ENCODE data around the gene EML2. TPM values are rescaled to one million over a fixed set of nuclear protein-coding genes. Genes with fewer than 3 reads are reported as not detected.
A peak's percentile ranks its signal among the peaks of the same experiment; 100 is the strongest.

EML2 gene
- total RNA-seq, 1 donor from 2014 or later, result 207 TPM

DNA sequence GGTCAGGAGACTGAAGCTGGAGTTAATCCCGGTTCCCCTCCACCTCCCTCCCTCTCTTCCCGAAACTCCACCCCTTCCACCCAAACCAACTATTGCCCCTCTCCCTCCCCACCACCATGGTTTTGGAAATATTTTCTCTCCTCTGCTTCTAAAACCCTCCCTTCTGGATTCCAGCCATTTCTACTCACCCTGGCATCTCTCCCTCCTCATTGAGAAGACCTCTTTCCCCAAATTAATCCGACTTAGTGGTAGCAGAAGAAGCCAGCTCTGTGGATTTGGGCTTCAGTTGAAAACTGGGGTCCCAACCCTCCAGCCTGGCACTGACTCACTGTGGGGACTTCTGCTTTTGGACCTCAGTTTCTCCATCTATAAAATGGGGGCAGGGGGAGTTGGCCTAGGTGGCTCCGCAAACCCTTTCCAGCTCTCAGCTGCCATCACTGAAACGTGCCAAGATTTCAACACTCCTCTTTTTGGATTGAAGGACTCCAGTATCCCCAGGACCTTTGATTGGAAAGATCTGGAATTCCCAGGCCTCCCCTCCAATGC lies 38.8 kb downstream of the EML2 start:
- intact Hi-C loops (cut with micrococcal nuclease), result no loop called here
- H3K4me1 Mint-ChIP-seq (ENCODE audit: low read depth), result peaks cover 18% of the 10 kb centered on the region
- no peak for DNase-seq (ENCODE audit: low spot score)
- H3K9me3 Mint-ChIP-seq, result no peaks in the 10 kb centered on the region
- H3K36me3 Mint-ChIP-seq (ENCODE audit: low read depth), result no peaks in the 10 kb centered on the region
- H3K27me3 Mint-ChIP-seq (ENCODE audit: low read depth), result peaks cover 66% of the 10 kb centered on the region
- no peak overlapping the region for H3K27ac Mint-ChIP-seq
- H3K4me3 Mint-ChIP-seq (ENCODE audit: low read depth), result no peak overlapping the region

- Mint-ChIP-seq H3K27me3 (ENCODE audit: low read depth) (peaks cover 67% of the 10 kb centered on the region), H3K4me1 (ENCODE audit: low read depth) (peaks cover 18% of the 10 kb centered on the region), H3K4me3 (ENCODE audit: low read depth) (no peak overlapping the region), H3K9me3 (no peaks in the 10 kb centered on the region), H3K27ac (no peak overlapping the region), H3K36me3 (ENCODE audit: low read depth) (no peaks in the 10 kb centered on the region)
- intact Hi-C loops (cut with micrococcal nuclease), result no loop called here
- DNase-seq (ENCODE audit: low spot score), result no peak
Measured at GRCh38 chr19:45599286-45599685, 39.9 kb downstream of the EML2 start.

- Mint-ChIP-seq H3K4me1 (ENCODE audit: low read depth) (peaks cover 18% of the 10 kb centered on the region), H3K27ac (no peak overlapping the region), H3K4me3 (ENCODE audit: low read depth) (peak overlapping the region; percentile 9), H3K36me3 (ENCODE audit: low read depth) (no peaks in the 10 kb centered on the region), H3K9me3 (no peaks in the 10 kb centered on the region), H3K27me3 (ENCODE audit: low read depth) (peaks cover 66% of the 10 kb centered on the region)
- intact Hi-C loops (cut with micrococcal nuclease), result no loop called here
- DNase-seq (ENCODE audit: low spot score), result no peak
Measured at GRCh38 chr19:45598267-45599001, 40.8 kb downstream of the EML2 start.

- DNase-seq (ENCODE audit: low spot score), result no peak
- no peak overlapping the region for H3K4me3 Mint-ChIP-seq (ENCODE audit: low read depth)
- H3K9me3 Mint-ChIP-seq, result no peaks in the 10 kb centered on the region
- peaks cover 59% of the 10 kb centered on the region for H3K27me3 Mint-ChIP-seq (ENCODE audit: low read depth)
- peaks cover 18% of the 10 kb centered on the region for H3K4me1 Mint-ChIP-seq (ENCODE audit: low read depth)
- no peak overlapping the region for H3K27ac Mint-ChIP-seq
- intact Hi-C loops (cut with micrococcal nuclease), result no loop called here
- no peaks in the 10 kb centered on the region for H3K36me3 Mint-ChIP-seq (ENCODE audit: low read depth)
Measured at GRCh38 chr19:45597425-45598111, 41.6 kb downstream of the EML2 start.

GRCh38 chr19:45595814-45596213 lies 43.4 kb downstream of the EML2 start:
- H3K27ac Mint-ChIP-seq, result no peak overlapping the region
- no peak overlapping the region for H3K4me3 Mint-ChIP-seq (ENCODE audit: low read depth)
- peaks cover 28% of the 10 kb centered on the region for H3K4me1 Mint-ChIP-seq (ENCODE audit: low read depth)
- intact Hi-C loops (cut with micrococcal nuclease), result no loop called here
- H3K27me3 Mint-ChIP-seq (ENCODE audit: low read depth), result peaks cover 49% of the 10 kb centered on the region
- H3K36me3 Mint-ChIP-seq (ENCODE audit: low read depth), result no peaks in the 10 kb centered on the region
- no peaks in the 10 kb centered on the region for H3K9me3 Mint-ChIP-seq
- DNase-seq (ENCODE audit: low spot score), result no peak

DNA sequence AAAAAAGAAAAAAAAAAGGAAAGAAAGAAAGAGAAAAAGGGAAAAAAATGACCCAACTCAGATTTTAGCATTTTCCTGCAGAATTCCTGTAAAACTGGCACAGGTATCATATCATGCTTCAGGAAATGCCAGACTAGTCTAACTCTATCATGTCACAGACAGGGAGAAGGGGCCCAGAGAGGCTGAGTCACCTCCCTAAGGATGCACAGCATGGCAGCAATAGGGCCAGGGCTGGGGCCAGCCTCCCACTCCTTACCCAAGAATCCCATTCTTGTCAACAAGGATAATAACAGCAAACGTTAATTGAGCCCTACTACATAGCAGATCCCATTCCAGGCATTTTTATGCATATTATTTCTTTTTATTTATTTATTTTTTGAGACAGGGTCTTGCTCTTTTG lies 45.7 kb downstream of the EML2 start:
- no peak overlapping the region for H3K4me3 Mint-ChIP-seq (ENCODE audit: low read depth)
- peaks cover 35% of the 10 kb centered on the region for H3K27me3 Mint-ChIP-seq (ENCODE audit: low read depth)
- H3K27ac Mint-ChIP-seq, result no peak overlapping the region
- no peak for DNase-seq (ENCODE audit: low spot score)
- intact Hi-C loops (cut with micrococcal nuclease), result no loop called here
- peaks cover 16% of the 10 kb centered on the region for H3K4me1 Mint-ChIP-seq (ENCODE audit: low read depth)
- H3K9me3 Mint-ChIP-seq, result no peaks in the 10 kb centered on the region
- no peaks in the 10 kb centered on the region for H3K36me3 Mint-ChIP-seq (ENCODE audit: low read depth)

DNA sequence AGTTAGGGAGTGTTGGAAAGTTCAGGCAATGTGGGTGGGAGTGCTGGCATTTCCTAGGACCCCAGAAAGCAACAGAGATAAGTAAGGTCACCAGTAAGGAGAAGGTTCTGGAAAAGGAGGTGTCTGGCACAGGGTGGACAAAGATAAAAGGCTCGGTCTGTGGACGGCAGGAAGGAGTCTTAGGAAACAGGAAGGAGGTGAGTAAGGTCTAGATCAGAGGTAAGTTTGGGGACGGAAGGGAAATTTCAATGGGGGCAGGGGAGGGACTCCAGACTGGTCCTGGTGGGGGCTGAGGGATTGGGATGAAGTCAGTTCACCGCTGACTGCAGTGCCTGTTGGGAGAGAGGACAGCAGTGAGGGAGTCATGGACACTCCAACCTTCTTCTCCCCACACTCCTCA lies 46.8 kb downstream of the EML2 start:
- H3K4me3 Mint-ChIP-seq (ENCODE audit: low read depth), result no peak overlapping the region
- H3K9me3 Mint-ChIP-seq, result no peaks in the 10 kb centered on the region
- H3K27me3 Mint-ChIP-seq (ENCODE audit: low read depth), result peaks cover 24% of the 10 kb centered on the region
- no peak for DNase-seq (ENCODE audit: low spot score)
- H3K4me1 Mint-ChIP-seq (ENCODE audit: low read depth), result peaks cover 14% of the 10 kb centered on the region
- no peaks in the 10 kb centered on the region for H3K36me3 Mint-ChIP-seq (ENCODE audit: low read depth)
- no peak overlapping the region for H3K27ac Mint-ChIP-seq
- intact Hi-C loops (cut with micrococcal nuclease), result no loop called here

DNA sequence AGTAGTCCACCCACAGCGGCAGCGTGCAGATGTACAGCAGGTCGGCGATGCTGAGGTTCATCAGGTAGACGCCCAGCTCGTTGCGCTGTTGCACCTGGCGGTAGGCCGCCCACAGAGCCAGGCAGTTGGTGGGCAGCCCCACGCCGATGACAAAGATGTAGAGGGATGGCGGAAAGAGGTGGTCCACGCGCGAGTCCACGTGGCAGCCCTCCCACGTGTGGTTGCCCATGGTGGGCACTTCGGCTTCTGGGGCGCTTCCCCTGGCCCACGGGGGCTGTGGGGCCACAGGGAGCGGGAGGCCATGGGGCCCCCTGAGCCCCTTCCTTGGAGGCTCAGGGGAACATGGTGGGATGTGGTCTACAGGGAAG lies 47.6 kb downstream of the EML2 start:
- H3K4me3 Mint-ChIP-seq (ENCODE audit: low read depth), result no peak overlapping the region
- DNase-seq (ENCODE audit: low spot score), result no peak
- peaks cover 19% of the 10 kb centered on the region for H3K27me3 Mint-ChIP-seq (ENCODE audit: low read depth)
- peaks cover 14% of the 10 kb centered on the region for H3K4me1 Mint-ChIP-seq (ENCODE audit: low read depth)
- H3K27ac Mint-ChIP-seq, result no peak overlapping the region
- no peaks in the 10 kb centered on the region for H3K36me3 Mint-ChIP-seq (ENCODE audit: low read depth)
- intact Hi-C loops (cut with micrococcal nuclease), result no loop called here
- H3K9me3 Mint-ChIP-seq, result no peaks in the 10 kb centered on the region

DNA sequence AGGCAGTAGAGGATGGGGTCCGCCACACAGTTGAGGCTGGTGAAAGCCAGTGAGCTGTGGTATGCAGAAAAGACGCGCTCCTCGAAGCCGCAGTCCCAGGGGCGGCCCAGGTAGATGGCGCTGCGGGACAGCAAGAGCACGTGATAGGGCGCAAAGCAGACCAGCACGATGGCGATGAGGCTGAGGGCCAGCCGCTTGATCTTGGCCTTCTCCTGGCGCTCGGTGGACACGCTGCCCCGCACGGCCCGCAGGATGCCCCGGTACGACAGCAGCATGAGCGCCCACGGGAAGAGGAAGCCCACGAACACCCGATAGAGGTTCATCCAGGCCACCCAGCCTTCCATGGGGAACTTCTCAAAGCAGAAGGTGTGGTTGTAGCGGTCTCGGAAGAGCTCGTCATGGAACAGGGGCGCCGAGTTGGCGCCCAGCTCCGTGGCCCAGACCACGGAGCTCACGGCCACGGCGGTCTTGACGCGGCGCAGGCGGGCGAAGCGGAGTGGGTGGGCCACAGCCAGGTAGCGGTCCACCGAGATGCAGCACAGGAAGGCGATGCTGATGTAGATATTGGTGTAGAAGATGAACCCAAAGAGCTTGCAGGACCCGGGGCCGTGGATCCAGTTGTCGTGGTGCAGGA lies 48.1 kb downstream of the EML2 start:
- intact Hi-C loops (cut with micrococcal nuclease), result no loop called here
- no peak overlapping the region for H3K27ac Mint-ChIP-seq
- peak; percentile 21 for DNase-seq (ENCODE audit: low spot score)
- peaks cover 15% of the 10 kb centered on the region for H3K27me3 Mint-ChIP-seq (ENCODE audit: low read depth)
- H3K36me3 Mint-ChIP-seq (ENCODE audit: low read depth), result no peaks in the 10 kb centered on the region
- H3K9me3 Mint-ChIP-seq, result no peaks in the 10 kb centered on the region
- peaks cover 14% of the 10 kb centered on the region for H3K4me1 Mint-ChIP-seq (ENCODE audit: low read depth)
- no peak overlapping the region for H3K4me3 Mint-ChIP-seq (ENCODE audit: low read depth)

- Mint-ChIP-seq H3K4me1 (ENCODE audit: low read depth) (peaks cover 14% of the 10 kb centered on the region), H3K9me3 (no peaks in the 10 kb centered on the region), H3K4me3 (ENCODE audit: low read depth) (no peak overlapping the region), H3K27ac (no peak overlapping the region), H3K36me3 (ENCODE audit: low read depth) (no peaks in the 10 kb centered on the region), H3K27me3 (ENCODE audit: low read depth) (peaks cover 15% of the 10 kb centered on the region)
- intact Hi-C loops (cut with micrococcal nuclease), result no loop called here
- no peak for DNase-seq (ENCODE audit: low spot score)
Measured at GRCh38 chr19:45590300-45591003, 48.7 kb downstream of the EML2 start.

GRCh38 chr19:45589768-45590167 lies 49.4 kb downstream of the EML2 start:
- no peak overlapping the region for H3K4me3 Mint-ChIP-seq (ENCODE audit: low read depth)
- no peaks in the 10 kb centered on the region for H3K36me3 Mint-ChIP-seq (ENCODE audit: low read depth)
- peaks cover 15% of the 10 kb centered on the region for H3K27me3 Mint-ChIP-seq (ENCODE audit: low read depth)
- intact Hi-C loops (cut with micrococcal nuclease), result loop anchor here (10.0 kb wide), 1 partner anchor 165 kb away; the partner anchor contains the start of gene ERCC1
- H3K4me1 Mint-ChIP-seq (ENCODE audit: low read depth), result peaks cover 17% of the 10 kb centered on the region
- DNase-seq (ENCODE audit: low spot score), result no peak
- no peak overlapping the region for H3K27ac Mint-ChIP-seq
- no peaks in the 10 kb centered on the region for H3K9me3 Mint-ChIP-seq

DNA sequence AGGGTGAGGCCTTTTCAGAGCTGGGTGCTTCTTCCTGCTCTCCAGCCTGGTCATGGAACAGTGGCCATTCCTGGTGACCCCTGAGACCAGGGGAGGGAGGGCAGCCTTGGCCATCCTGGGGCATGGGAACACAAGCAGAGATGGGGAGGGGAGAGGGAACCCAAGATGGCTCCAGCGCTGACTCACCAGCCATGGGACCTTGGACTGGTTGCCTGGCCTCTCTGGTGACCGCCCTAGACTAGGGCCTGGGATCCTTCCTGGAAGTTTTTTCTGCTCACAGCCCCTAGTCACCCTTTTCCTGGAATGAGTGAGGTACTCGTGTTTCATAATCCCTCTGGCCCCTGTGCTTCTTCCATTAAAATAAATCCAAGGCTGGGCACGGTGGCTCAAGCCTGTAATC lies 51.3 kb downstream of the EML2 start:
- no peak overlapping the region for H3K4me3 Mint-ChIP-seq (ENCODE audit: low read depth)
- peaks cover 17% of the 10 kb centered on the region for H3K4me1 Mint-ChIP-seq (ENCODE audit: low read depth)

More for the DNA sequence above, 51.3 kb downstream of the EML2 start:
- Mint-ChIP-seq H3K36me3 (ENCODE audit: low read depth) (peaks cover 8% of the 10 kb centered on the region), H3K27ac (no peak overlapping the region), H3K27me3 (ENCODE audit: low read depth) (peaks cover 13% of the 10 kb centered on the region), H3K9me3 (no peaks in the 10 kb centered on the region)
- no peak for DNase-seq (ENCODE audit: low spot score)
- intact Hi-C loops (cut with micrococcal nuclease), result loop anchor here (10.0 kb wide), 1 partner anchor 163 kb away; the partner anchor contains the start of gene ERCC1

Data from activated T-helper 2 cell treated with anti-CD3 and anti-CD28 coated beads, Interferon-gamma antibody, Interleukin-2, Interleukin-4, amounts not matched to agents 10 μg/mL and 5 μg/mL and 100 μg/mL, durations not matched to agents 14 hours and 24 hours and 36 hours (primary cell).